Measurements from ENCODE around the gene DCPS.
A peak's percentile ranks its signal among the peaks of the same experiment; 100 is the strongest.
"Not testable (repeated sequence)": the region's sequence is repeated elsewhere in the genome, so short reads cannot be mapped to it uniquely, and the experiment has no call there.

Gene DCPS

GRCh38 chr11:126290887-126291286 lies 13.0 kb upstream of the DCPS start:
- no peak for DNase-seq

GRCh38 chr11:126293726-126294125 lies 10.1 kb upstream of the DCPS start:
- no peak for DNase-seq

- DNase-seq = no peak
Measured at GRCh38 chr11:126297004-126297403, 6.9 kb upstream of the DCPS start.

GRCh38 chr11:126304457-126305075 lies 706 bp downstream of the DCPS start:
- DNase-seq = no peak

- DNase-seq = no peak
Measured at GRCh38 chr11:126305699-126306098, 1.8 kb downstream of the DCPS start.

GRCh38 chr11:126307706-126308105 lies 3.8 kb downstream of the DCPS start:
- no peak for DNase-seq

- DNase-seq = no peak
Measured at GRCh38 chr11:126308271-126308671, 4.4 kb downstream of the DCPS start.

- not testable (repeated sequence) for DNase-seq
Measured at GRCh38 chr11:126308771-126309170, 4.9 kb downstream of the DCPS start.

GRCh38 chr11:126310200-126310991 lies 6.5 kb downstream of the DCPS start:
- peak; percentile 15 for DNase-seq

GRCh38 chr11:126310992-126311310 lies 7.1 kb downstream of the DCPS start:
- DNase-seq = no peak

GRCh38 chr11:126311401-126312291 lies 7.8 kb downstream of the DCPS start:
- DNase-seq = no peak

- no peak for DNase-seq
Measured at GRCh38 chr11:126312961-126313360, 9.1 kb downstream of the DCPS start.

GRCh38 chr11:126313826-126314225 lies 10.0 kb downstream of the DCPS start:
- DNase-seq = no peak

GRCh38 chr11:126317432-126317755 lies 13.5 kb downstream of the DCPS start:
- DNase-seq = no peak

GRCh38 chr11:126317756-126318573 lies 14.1 kb downstream of the DCPS start:
- peak; percentile 55 for DNase-seq

GRCh38 chr11:126318574-126319373 lies 14.9 kb downstream of the DCPS start:
- DNase-seq = no peak

GRCh38 chr11:126319374-126319740 lies 15.5 kb downstream of the DCPS start:
- no peak for DNase-seq

- no peak for DNase-seq
Measured at GRCh38 chr11:126322996-126323395, 19.1 kb downstream of the DCPS start.

GRCh38 chr11:126327281-126328000 lies 23.6 kb downstream of the DCPS start:
- no peak for DNase-seq

GRCh38 chr11:126328001-126328390 lies 24.1 kb downstream of the DCPS start:
- no peak for DNase-seq

GRCh38 chr11:126328444-126328843 lies 24.6 kb downstream of the DCPS start:
- DNase-seq = no peak

Data from NCI-H2107 (cell line).